Sigmoid colon (tissue), 4 donors: Measurements from ENCODE around the gene GMFB.

Experiments used
- CTCF ChIP-seq, 4 experiments: fragments of 450-650 bp in 3 of 4; fragments of 200-600 bp in 1 of 4; IDR thresholded peaks; one replicate each; pipeline ENCODE4 v1.5.1; 2016 to 2019; ENCODE audit warnings: antibody characterized with exemption in 4 of 4, mild to moderate bottlenecking in 3 of 4, moderate library complexity in 2 of 4
- EP300 ChIP-seq, 4 donors: sonication (generic); formaldehyde crosslinking; IDR thresholded peaks; one replicate each; pipeline ENCODE4 v1.6.1; 2017; ENCODE audit warnings: antibody characterized with exemption in 4 of 4
- POLR2A ChIP-seq, 2 donors: fragments of 450-650 bp; IDR thresholded peaks; one replicate each; pipeline ENCODE4 v1.6.1; 2016; ENCODE audit warnings: antibody characterized with exemption in 2 of 2, mild to moderate bottlenecking in 2 of 2, moderate library complexity in 2 of 2
- POLR2AphosphoS5 ChIP-seq, 4 donors: sonication (generic); formaldehyde crosslinking; IDR thresholded peaks; one replicate each; pipeline ENCODE4 v1.6.1; 2017; ENCODE audit warnings: antibody characterized with exemption in 4 of 4

DNA sequence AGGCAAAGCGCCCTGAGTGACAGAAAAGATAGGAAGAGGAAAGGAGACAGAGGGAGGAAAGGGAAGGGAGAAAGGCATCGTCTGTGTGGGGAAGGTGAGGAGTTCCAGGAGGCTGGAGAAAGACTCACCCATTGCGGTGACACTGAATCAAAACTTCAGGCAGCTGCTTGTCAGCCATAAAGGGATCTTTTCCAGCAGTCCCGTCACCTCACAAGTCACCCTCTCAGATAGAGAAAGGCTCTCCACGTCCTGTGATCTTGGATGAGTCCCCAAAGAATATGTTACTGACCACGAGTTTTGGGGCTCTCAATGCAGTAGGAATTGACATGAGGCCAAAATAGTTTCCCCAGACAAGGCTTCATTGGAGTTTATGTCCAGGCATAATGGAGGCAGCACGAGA is 9.8 kb upstream of the GMFB start:
- no peak for TF ChIP-seq CTCF (IDR thresholded peaks at IDR 0.05)
- no peak for TF ChIP-seq POLR2AphosphoS5 (IDR thresholded peaks at IDR 0.05)
- TF ChIP-seq POLR2A (IDR thresholded peaks at IDR 0.05) = no peak
- TF ChIP-seq EP300 (IDR thresholded peaks at IDR 0.05) = no peak
